Keratinocyte (primary cell): ENCODE results near the gene RNF38.

Experiments
- EZH2 ChIP-seq: IDR thresholded peaks from one replicate; pipeline ENCODE4 v1.6.1; 2012; ENCODE audit warnings: inconsistent platforms, mild to moderate bottlenecking, low read length, moderate library complexity
- TF ChIP-seq, protein P1 (sequence below), 3 experiments: IDR thresholded peaks in 1 of 3; conservative IDR thresholded peaks in 1 of 3; optimal IDR thresholded peaks in 1 of 3; 2 replicates in 2 of 3; 3 replicates in 1 of 3; pipeline versions ENCODE3 to v1.5.1; 2011; ENCODE audit warnings: low read length in 3 of 3, mild to moderate bottlenecking in 3 of 3, moderate library complexity in 2 of 3, control low read depth in 1 of 3, inconsistent platforms in 1 of 3; ENCODE audit not compliant: insufficient read depth in 2 of 3; ENCODE audit errors: extremely low read depth in 1 of 3

DNA sequence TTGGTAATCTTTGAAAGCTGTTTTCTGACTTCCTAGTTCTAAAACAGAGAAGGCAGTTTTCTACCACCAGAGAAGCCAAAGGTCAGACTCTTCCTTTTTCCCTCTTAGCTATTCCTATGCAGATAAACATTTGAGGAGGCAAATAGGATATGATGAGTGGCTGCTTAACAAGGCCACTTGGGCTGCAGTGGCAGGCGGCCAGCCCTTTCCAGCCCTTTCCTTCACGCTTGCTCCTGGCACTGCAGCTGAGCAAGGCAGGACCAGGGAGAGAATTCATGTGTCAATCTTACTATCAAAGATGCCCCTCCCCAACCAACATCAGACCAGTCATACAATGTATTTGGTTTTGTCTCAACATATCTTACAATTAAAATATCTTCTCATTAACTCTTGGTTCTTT is 36.8 kb upstream of the RNF38 start:
- TF ChIP-seq, protein P1, sequence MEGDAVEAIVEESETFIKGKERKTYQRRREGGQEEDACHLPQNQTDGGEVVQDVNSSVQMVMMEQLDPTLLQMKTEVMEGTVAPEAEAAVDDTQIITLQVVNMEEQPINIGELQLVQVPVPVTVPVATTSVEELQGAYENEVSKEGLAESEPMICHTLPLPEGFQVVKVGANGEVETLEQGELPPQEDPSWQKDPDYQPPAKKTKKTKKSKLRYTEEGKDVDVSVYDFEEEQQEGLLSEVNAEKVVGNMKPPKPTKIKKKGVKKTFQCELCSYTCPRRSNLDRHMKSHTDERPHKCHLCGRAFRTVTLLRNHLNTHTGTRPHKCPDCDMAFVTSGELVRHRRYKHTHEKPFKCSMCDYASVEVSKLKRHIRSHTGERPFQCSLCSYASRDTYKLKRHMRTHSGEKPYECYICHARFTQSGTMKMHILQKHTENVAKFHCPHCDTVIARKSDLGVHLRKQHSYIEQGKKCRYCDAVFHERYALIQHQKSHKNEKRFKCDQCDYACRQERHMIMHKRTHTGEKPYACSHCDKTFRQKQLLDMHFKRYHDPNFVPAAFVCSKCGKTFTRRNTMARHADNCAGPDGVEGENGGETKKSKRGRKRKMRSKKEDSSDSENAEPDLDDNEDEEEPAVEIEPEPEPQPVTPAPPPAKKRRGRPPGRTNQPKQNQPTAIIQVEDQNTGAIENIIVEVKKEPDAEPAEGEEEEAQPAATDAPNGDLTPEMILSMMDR (optimal IDR thresholded peaks at IDR 0.05 in 1 of 3, IDR thresholded peaks at IDR 0.05 in 1 of 3, conservative IDR thresholded peaks at IDR 0.05 in 1 of 3; ENCODE audit: extremely low read depth in 1 of 3, insufficient read depth in 2 of 3, low read length in 3 of 3), result no peak
- no peak for TF ChIP-seq EZH2
